ACC112 (cell line): ENCODE data around the gene CPEB4.

Experiments
- H2AFZ ChIP-seq: fragments of 200-600 bp; sonication (generic); one replicate; pipeline ENCODE4 v1.6.0; 2017; ENCODE audit warnings: antibody characterized with exemption, low read length; ENCODE audit not compliant: unreplicated experiment
- H3K27ac ChIP-seq: fragments of 200-600 bp; sonication (generic); 2 replicates; pipeline ENCODE4 v1.5.1; 2014; ENCODE audit warnings: low read depth, mild to moderate bottlenecking, antibody characterized with exemption, low read length, moderate library complexity
- H3K27me3 ChIP-seq: fragments of 200-600 bp; sonication (generic); 2 replicates; pipeline ENCODE4 v1.6.1; 2014; ENCODE audit warnings: mild to moderate bottlenecking, antibody characterized with exemption, low read length, moderate library complexity, mixed read lengths; ENCODE audit not compliant: insufficient read depth
- H3K36me3 ChIP-seq: fragments of 200-600 bp; sonication (generic); 2 replicates; pipeline ENCODE4 v1.6.1; 2016; ENCODE audit warnings: mild to moderate bottlenecking, antibody characterized with exemption, low read length, moderate library complexity, mixed read lengths; ENCODE audit not compliant: insufficient read depth
- H3K4me1 ChIP-seq: fragments of 200-600 bp; sonication (generic); one replicate; pipeline ENCODE4 v1.6.1; 2016; ENCODE audit warnings: low read length, mixed read lengths; ENCODE audit not compliant: insufficient read depth, unreplicated experiment, control insufficient read depth
- H3K4me3 ChIP-seq: fragments of 200-600 bp; sonication (generic); 2 replicates; pipeline ENCODE4 v1.5.1; 2014; ENCODE audit warnings: mild to moderate bottlenecking, low read depth, low read length
- H3K79me2 ChIP-seq: fragments of 200-600 bp; sonication (generic); one replicate; pipeline ENCODE4 v1.6.0; 2016; ENCODE audit warnings: low read length; ENCODE audit not compliant: control insufficient read depth, unreplicated experiment, insufficient read depth

CPEB4 gene

DNA sequence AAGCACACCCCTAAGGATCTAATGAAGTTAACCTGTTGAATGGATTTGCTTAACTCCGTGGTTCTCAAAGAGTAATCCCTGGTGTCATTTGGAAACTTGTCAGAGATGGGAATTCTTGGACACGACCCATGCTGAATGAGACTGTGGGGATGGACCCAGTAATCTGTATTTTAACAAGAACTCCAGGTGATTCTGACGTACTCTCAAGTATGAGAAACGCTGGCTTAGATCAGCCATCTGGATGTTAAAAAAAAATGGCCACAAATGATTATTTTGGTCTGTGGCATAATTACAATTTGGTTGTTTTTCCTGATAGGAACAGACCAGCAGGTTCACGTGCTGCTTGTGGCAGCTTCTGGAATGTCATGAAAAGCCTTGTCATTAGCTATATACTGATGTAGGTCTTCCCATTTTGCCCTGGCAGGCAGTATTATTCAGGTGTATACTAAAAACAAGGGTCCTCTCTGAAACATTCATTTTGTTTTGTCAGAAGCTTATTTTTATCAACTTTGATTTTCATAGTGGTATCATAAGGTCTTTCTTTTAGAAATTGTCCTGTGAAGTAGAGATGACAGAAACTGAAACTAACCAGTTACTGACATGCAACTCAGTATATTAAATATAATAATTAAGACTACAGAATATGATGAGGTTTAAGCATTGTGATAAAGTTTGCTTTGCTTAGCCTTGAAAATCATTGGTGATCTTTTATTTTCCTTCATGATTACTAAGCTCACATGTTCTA is 15.4 kb downstream of the CPEB4 start:
- H3K4me3 ChIP-seq = no peak overlapping the region
- no peaks in the 10 kb centered on the region for H3K36me3 ChIP-seq
- peaks cover 77% of the 10 kb centered on the region for H3K79me2 ChIP-seq
- peaks cover 24% of the 10 kb centered on the region for H3K4me1 ChIP-seq
- no peak overlapping the region for H2AFZ ChIP-seq
- H3K27ac ChIP-seq = no peak overlapping the region
- H3K27me3 ChIP-seq = no peaks in the 10 kb centered on the region

- Histone ChIP-seq H3K4me3 (no peak overlapping the region), H3K27ac (no peak overlapping the region), H2AFZ (no peak overlapping the region), H3K27me3 (no peaks in the 10 kb centered on the region), H3K79me2 (peaks cover 76% of the 10 kb centered on the region), H3K36me3 (no peaks in the 10 kb centered on the region), H3K4me1 (peaks cover 24% of the 10 kb centered on the region)
Observed at GRCh38 chr5:173904151-173904550, 16.0 kb downstream of the CPEB4 start.

DNA sequence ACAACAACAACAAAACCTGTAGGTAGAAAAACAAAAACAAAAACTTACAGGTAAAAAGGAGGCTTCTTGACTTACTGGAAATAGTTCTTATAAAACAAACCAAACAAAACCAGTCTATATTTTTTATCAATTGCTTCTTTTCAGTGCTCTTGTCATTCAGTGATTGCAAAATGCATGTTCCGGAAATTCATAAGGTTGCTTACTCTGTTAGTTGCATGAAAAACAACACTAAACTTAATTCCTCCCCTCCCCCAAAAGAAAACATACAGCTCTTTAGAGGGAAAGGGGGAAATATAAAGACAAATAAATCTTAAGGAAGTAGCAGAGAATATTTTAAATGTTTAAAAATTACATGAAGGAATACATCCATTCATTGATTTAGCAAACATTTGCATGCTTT is 19.1 kb downstream of the CPEB4 start:
- H3K36me3 ChIP-seq = peaks cover 10% of the 10 kb centered on the region; the same call in 1 of the 2 replicates
- H3K27ac ChIP-seq = no peak overlapping the region
- H3K4me1 ChIP-seq = peaks cover 15% of the 10 kb centered on the region
- H3K27me3 ChIP-seq = no peaks in the 10 kb centered on the region
- no peak overlapping the region for H3K4me3 ChIP-seq
- H2AFZ ChIP-seq = no peak overlapping the region
- H3K79me2 ChIP-seq = peaks cover 51% of the 10 kb centered on the region

DNA sequence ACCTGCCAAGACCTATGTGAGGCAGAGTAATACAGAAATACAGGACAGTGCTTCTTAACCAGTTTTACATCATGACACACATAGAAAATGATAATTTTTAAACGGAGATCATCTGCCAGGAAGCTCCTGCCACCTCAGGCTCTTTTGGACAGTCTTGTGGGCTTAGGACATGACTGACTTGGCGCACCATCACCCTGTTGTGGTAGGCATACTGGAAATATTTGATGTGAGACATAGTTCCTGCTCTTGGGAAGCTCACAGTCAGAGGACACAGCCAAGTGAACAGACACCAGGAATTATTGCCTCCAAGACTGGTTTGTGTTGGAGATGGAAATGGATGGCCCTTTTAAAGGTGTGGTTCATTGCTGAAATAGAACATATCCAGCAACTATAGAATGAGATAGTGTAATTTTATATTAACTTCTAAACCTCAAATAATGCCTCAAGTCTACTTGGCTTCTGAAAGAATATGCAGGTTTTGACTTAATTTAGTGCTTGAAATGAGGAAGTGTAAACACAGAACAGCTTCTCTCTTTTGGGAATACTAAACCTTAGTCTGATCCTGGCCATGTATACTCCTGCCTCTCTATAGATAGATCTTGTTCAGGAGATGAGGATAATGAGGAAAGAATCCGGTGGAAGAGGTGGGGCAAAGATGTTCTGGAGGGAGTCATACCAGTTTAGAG is 19.7 kb downstream of the CPEB4 start:
- H3K27ac ChIP-seq = no peak overlapping the region
- no peak overlapping the region for H2AFZ ChIP-seq
- peaks cover 10% of the 10 kb centered on the region; the same call in 1 of the 2 replicates for H3K36me3 ChIP-seq
- peaks cover 10% of the 10 kb centered on the region for H3K4me1 ChIP-seq
- no peak overlapping the region for H3K4me3 ChIP-seq
- H3K27me3 ChIP-seq = no peaks in the 10 kb centered on the region
- peaks cover 45% of the 10 kb centered on the region for H3K79me2 ChIP-seq

DNA sequence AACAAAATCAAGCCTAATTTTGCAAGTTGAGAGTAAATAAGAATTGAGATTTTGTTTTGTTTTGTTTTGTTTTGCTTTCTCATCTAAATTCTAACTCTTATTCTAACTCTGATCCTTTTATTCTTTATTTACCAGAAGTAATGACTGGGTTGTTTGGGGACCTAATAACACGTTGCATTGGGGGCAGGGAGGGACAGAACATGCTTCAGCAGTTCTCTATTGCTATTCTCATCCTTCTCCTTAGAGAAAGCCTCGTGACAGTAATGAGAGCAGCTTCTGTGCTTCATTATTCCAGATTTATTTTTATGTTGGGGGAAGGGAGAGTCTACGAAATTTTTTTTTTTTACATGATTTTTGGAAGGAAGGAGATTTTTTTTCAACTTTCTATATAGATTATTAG is 21.1 kb downstream of the CPEB4 start:
- no peak overlapping the region for H3K27ac ChIP-seq
- peaks cover 3% of the 10 kb centered on the region for H3K4me1 ChIP-seq
- peaks cover 10% of the 10 kb centered on the region; the same call in 1 of the 2 replicates for H3K36me3 ChIP-seq
- H3K4me3 ChIP-seq = no peak overlapping the region
- no peaks in the 10 kb centered on the region for H3K27me3 ChIP-seq
- peaks cover 32% of the 10 kb centered on the region for H3K79me2 ChIP-seq
- no peak overlapping the region for H2AFZ ChIP-seq

- H3K27ac ChIP-seq = no peak overlapping the region
- H3K79me2 ChIP-seq = peaks cover 31% of the 10 kb centered on the region
- no peak overlapping the region for H3K4me3 ChIP-seq
- peaks cover 3% of the 10 kb centered on the region for H3K4me1 ChIP-seq
- no peak overlapping the region for H2AFZ ChIP-seq
- peaks cover 10% of the 10 kb centered on the region; the same call in 1 of the 2 replicates for H3K36me3 ChIP-seq
- H3K27me3 ChIP-seq = no peaks in the 10 kb centered on the region
Observed at GRCh38 chr5:173910215-173910614, 22.1 kb downstream of the CPEB4 start.

GRCh38 chr5:173911623-173912022 is 23.5 kb downstream of the CPEB4 start:
- peaks cover 3% of the 10 kb centered on the region for H3K4me1 ChIP-seq

DNA sequence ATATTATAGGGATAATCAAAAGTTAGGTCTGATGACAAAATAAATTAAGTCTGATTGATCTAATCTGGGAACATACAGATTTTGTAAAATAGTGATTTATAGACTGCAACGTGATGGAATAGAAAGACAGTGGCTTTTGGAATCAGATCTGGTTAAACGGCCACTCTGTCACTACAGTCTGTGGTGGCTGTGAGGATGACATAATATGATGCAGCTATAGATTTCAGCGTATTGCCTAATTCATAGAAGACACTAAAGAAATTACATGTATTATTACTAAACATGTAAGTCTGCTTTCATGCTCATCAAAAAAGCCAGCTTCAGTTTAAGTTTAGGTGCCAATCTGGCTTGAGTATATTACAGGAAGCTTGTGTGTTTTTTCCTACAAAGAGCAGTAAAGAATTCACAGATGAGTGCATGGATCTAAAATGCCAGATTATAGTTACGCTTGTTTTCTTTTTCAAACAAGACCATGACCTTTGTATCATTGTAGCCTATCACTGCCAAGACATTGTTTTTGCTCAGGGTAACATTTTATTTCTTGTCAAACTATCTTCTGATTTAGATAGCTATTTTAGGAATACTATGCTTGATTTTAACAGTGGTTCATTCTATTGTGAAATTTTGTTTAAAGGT is 25.7 kb downstream of the CPEB4 start:
- H3K27me3 ChIP-seq = no peaks in the 10 kb centered on the region
- H3K79me2 ChIP-seq = peaks cover 11% of the 10 kb centered on the region
- no peak overlapping the region for H2AFZ ChIP-seq
- H3K36me3 ChIP-seq = peaks cover 10% of the 10 kb centered on the region; the same call in 1 of the 2 replicates
- no peak overlapping the region for H3K27ac ChIP-seq
- no peak overlapping the region for H3K4me3 ChIP-seq
- H3K4me1 ChIP-seq = peaks cover 3% of the 10 kb centered on the region

More at GRCh38 chr5:173911623-173912022, 23.5 kb downstream of the CPEB4 start:
- Histone ChIP-seq H3K4me3 (no peak overlapping the region), H3K27me3 (no peaks in the 10 kb centered on the region), H3K27ac (no peak overlapping the region), H3K79me2 (peaks cover 20% of the 10 kb centered on the region), H3K36me3 (peaks cover 10% of the 10 kb centered on the region; the same call in 1 of the 2 replicates), H2AFZ (no peak overlapping the region)

DNA sequence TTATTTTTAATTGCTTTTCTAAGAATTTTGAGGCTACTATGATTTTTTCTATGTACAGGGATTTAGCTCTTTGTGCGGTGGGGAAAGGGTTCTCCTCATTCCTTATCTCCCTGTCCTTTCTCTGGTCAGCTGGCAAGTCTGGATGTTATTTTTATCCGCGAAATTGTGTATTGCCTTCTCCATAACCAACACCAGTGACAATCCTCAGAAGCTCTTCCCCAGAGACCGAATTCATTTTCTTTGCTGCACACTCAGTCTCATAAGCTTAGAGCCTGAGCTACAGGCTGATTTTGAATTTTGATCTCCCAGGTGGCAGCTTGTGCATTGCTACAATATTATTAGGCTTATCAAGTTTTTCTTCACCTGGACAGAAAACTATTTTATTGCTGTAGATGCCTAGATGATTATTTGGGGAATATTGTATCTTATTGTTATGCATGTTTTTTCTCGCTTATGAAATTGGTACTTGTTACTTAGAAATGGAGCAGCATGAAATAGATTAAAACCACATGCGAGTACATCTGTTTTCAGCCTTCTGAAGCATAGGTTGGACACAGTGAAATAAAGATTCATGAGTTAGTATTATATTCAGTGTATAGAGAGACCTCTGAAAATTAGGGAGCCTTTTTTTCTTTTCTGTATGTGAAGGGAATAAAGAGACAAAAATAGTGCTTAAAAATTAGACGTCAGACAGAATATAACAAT is 27.3 kb downstream of the CPEB4 start:
- no peak overlapping the region for H3K4me3 ChIP-seq
- H3K27ac ChIP-seq = no peak overlapping the region
- H2AFZ ChIP-seq = no peak overlapping the region
- H3K4me1 ChIP-seq = peaks cover 19% of the 10 kb centered on the region
- H3K27me3 ChIP-seq = no peaks in the 10 kb centered on the region
- peaks cover 8% of the 10 kb centered on the region; the same call in 1 of the 2 replicates for H3K36me3 ChIP-seq
- H3K79me2 ChIP-seq = peaks cover 18% of the 10 kb centered on the region

- H3K79me2 ChIP-seq = peaks cover 25% of the 10 kb centered on the region
- H3K27me3 ChIP-seq = no peaks in the 10 kb centered on the region
- no peak overlapping the region for H3K4me3 ChIP-seq
- 0 out of 2 replicates have a peak, but pooled peaks cover 3% of the 10 kb centered on the region for H3K36me3 ChIP-seq
- H2AFZ ChIP-seq = no peak overlapping the region
- H3K4me1 ChIP-seq = peaks cover 25% of the 10 kb centered on the region
- no peak overlapping the region for H3K27ac ChIP-seq
Observed at GRCh38 chr5:173916233-173916632, 28.1 kb downstream of the CPEB4 start.
